HUES48 (cell line): ENCODE data around the gene ATP10A.

Experiments used
- H3K27ac ChIP-seq: one replicate; pipeline ENCODE4 v1.7.0; 2013; ENCODE audit warnings: low read depth, low read length, inconsistent platforms
- H3K27me3 ChIP-seq: 2 replicates; pipeline ENCODE4 v1.6.1; 2013; ENCODE audit warnings: mild to moderate bottlenecking, low read length; ENCODE audit not compliant: control insufficient read depth, insufficient read depth
- H3K36me3 ChIP-seq: 2 replicates; pipeline ENCODE4 v1.6.1; 2013; ENCODE audit warnings: low read length; ENCODE audit not compliant: control insufficient read depth, insufficient read depth
- H3K4me1 ChIP-seq: 2 replicates; pipeline ENCODE4 v1.6.1; 2013; ENCODE audit warnings: mild to moderate bottlenecking, low read length; ENCODE audit not compliant: control insufficient read depth, insufficient read depth
- H3K4me3 ChIP-seq: 2 replicates; pipeline ENCODE4 v1.5.1; 2013; ENCODE audit warnings: mild to moderate bottlenecking, low read depth, low read length
- H3K9ac ChIP-seq: 2 replicates; pipeline ENCODE4 v1.6.1; 2013; ENCODE audit warnings: mild to moderate bottlenecking, low read depth, low read length, moderate library complexity
- H3K9me3 ChIP-seq: 2 replicates; pipeline ENCODE4 v1.6.1; 2013; ENCODE audit warnings: low read length; ENCODE audit not compliant: control insufficient read depth, insufficient read depth

Gene ATP10A

GRCh38 chr15:25705433-25706115 is 157.6 kb downstream of the ATP10A start:
- Histone ChIP-seq H3K4me1 (no peaks in the 10 kb centered on the region), H3K9me3 (no peaks in the 10 kb centered on the region), H3K27ac (no peak overlapping the region), H3K9ac (no peak overlapping the region), H3K36me3 (no peaks in the 10 kb centered on the region), H3K4me3 (no peak overlapping the region), H3K27me3 (no peaks in the 10 kb centered on the region)

- H3K27me3 ChIP-seq = no peaks in the 10 kb centered on the region
- H3K36me3 ChIP-seq = no peaks in the 10 kb centered on the region
- H3K4me1 ChIP-seq = no peaks in the 10 kb centered on the region
- H3K9ac ChIP-seq = no peak overlapping the region
- no peak overlapping the region for H3K27ac ChIP-seq
- H3K4me3 ChIP-seq = no peak overlapping the region
- no peaks in the 10 kb centered on the region for H3K9me3 ChIP-seq
Observed at GRCh38 chr15:25703726-25704125, 159.4 kb downstream of the ATP10A start.

DNA sequence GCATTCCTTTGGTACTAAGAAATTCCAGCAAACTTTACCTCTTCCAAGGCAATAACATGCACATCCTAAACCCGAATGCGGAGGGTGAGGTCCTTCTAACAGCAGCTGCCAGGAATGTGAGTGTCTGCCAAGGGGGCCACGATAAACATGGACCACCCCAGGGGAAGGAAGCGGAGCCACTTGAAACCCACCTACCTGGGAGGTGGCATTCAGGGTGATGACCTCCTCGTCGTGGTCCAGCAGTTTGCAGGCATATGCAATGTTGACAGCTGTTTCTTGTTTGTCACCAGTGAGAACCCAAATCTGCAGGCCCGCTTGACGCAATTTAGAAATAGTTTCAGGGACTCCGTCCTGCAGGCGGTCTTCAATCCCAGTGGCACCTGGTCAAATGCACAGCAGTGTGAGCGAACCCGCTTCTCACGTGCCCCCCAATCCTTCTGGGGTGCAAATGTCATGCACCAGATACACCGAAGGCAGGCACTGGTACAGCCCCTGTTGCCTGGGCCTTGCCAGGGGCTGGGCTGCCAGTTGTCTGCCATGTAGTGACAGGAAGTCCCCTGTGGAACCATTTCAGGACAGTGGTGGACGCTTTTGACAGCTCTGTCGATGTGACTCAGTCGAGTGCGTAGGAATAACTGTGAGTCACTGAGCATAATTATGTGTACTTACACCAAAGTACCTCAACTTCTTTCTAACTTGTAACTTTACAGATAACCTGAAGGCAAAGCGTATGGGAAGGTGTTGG is 161.2 kb downstream of the ATP10A start:
- H3K36me3 ChIP-seq = no peaks in the 10 kb centered on the region
- H3K9me3 ChIP-seq = no peaks in the 10 kb centered on the region
- H3K4me1 ChIP-seq = peaks cover 6% of the 10 kb centered on the region
- no peak overlapping the region for H3K4me3 ChIP-seq
- H3K9ac ChIP-seq = no peak overlapping the region
- no peaks in the 10 kb centered on the region for H3K27me3 ChIP-seq
- H3K27ac ChIP-seq = no peak overlapping the region

DNA sequence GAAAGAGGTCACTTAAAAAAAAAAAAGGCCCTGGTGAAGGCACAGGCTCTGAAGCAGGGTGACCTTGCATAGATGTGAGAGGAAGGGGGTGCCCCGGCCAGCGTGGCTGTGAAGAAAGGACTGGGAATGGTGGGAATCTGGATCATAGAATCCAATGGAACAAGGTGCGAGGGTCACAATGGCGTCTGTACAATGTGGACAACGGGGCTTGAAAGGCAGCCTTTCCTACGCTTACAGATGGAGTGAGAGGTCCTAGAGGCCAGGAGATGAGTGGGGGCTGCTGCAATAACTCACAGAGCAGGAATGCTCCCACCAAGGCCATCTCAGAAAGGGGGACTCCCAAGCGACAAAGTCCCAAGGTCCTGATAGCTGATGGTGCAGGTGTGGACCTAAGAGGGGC is 162.2 kb downstream of the ATP10A start:
- H3K27ac ChIP-seq = no peak overlapping the region
- no peaks in the 10 kb centered on the region for H3K9me3 ChIP-seq
- H3K27me3 ChIP-seq = no peaks in the 10 kb centered on the region
- no peak overlapping the region for H3K9ac ChIP-seq
- H3K4me1 ChIP-seq = peaks cover 12% of the 10 kb centered on the region
- no peaks in the 10 kb centered on the region for H3K36me3 ChIP-seq
- no peak overlapping the region for H3K4me3 ChIP-seq

DNA sequence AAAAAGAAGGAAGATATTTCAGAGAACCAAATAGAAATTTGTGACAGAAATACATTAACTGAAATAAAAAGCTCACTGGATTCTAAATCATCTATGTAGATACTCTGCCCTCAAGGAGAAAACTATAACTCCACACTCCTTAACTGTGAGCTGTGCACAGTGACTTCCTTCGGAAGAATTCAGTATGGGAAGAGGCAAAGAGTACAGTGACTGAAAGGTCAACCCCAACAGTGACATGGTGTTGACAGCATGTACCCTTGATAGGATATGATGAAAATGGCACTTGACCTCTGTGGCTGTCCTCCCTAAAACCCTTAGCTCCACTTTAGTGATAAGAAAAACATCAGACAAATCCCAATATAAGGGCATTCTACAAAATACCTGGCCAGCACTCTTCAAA is 165.5 kb downstream of the ATP10A start:
- H3K4me3 ChIP-seq = no peak overlapping the region
- H3K36me3 ChIP-seq = no peaks in the 10 kb centered on the region
- no peaks in the 10 kb centered on the region for H3K9me3 ChIP-seq
- peaks cover 12% of the 10 kb centered on the region for H3K4me1 ChIP-seq
- H3K27me3 ChIP-seq = no peaks in the 10 kb centered on the region
- H3K9ac ChIP-seq = no peak overlapping the region
- no peak overlapping the region for H3K27ac ChIP-seq

DNA sequence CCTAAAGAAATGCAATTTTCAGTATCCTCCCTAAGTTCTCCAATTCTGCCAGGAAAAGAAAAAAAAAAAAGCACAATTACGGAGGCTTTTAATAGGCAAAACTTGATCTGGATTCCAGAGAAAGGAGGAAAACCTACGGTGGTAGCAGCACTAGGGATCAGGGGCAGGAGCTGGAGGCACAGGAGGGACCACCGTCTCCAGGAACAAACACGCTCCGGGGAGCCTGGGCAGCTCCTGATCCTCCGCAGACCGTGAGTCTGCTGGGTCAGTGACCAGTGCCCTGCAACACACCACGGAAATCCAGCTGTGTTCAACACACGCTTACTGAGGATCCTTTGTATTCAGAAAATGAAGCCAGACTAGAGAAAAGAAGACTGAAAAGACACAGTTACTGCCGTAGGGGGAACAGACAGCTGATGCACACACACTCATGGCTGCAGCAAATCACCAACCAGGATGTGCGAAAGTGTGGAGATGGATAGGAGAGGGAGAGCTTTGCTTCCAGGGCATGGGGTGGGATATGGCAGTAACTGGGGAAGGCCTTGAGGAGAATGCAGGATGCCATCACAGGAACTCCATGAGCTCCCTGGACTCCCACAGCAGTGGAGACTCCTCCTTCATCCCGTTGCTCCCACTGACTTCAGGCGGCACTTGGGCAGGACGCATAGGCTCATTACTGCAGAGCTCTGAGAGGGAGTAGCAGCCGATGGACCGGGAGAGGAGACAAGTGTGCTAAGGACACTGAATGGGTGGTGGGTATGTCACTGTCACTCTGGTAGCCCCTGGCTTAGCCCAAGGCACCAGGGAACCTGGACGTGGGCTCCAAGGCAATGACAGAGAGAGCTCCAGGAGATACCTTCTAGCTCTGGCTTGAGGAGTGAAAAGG is 167.0 kb downstream of the ATP10A start:
- H3K4me3 ChIP-seq = no peak overlapping the region
- H3K9ac ChIP-seq = no peak overlapping the region
- H3K4me1 ChIP-seq = peaks cover 17% of the 10 kb centered on the region
- no peak overlapping the region for H3K27ac ChIP-seq
- H3K9me3 ChIP-seq = no peaks in the 10 kb centered on the region
- no peaks in the 10 kb centered on the region for H3K27me3 ChIP-seq
- H3K36me3 ChIP-seq = no peaks in the 10 kb centered on the region

GRCh38 chr15:25694823-25695312 is 168.3 kb downstream of the ATP10A start:
- H3K4me1 ChIP-seq = peaks cover 17% of the 10 kb centered on the region
- no peaks in the 10 kb centered on the region for H3K36me3 ChIP-seq
- no peak overlapping the region for H3K27ac ChIP-seq
- no peak overlapping the region for H3K9ac ChIP-seq
- H3K9me3 ChIP-seq = no peaks in the 10 kb centered on the region
- H3K4me3 ChIP-seq = no peak overlapping the region
- no peaks in the 10 kb centered on the region for H3K27me3 ChIP-seq

- Histone ChIP-seq H3K27ac (no peak overlapping the region), H3K36me3 (no peaks in the 10 kb centered on the region), H3K9ac (no peak overlapping the region), H3K27me3 (no peaks in the 10 kb centered on the region), H3K9me3 (no peaks in the 10 kb centered on the region), H3K4me3 (no peak overlapping the region), H3K4me1 (peaks cover 17% of the 10 kb centered on the region)
Observed at GRCh38 chr15:25694239-25694584, 168.9 kb downstream of the ATP10A start.

GRCh38 chr15:25693321-25694238 is 169.5 kb downstream of the ATP10A start:
- H3K27me3 ChIP-seq = no peaks in the 10 kb centered on the region
- H3K4me3 ChIP-seq = no peak overlapping the region
- H3K4me1 ChIP-seq = peaks cover 17% of the 10 kb centered on the region
- H3K9ac ChIP-seq = no peak overlapping the region
- H3K36me3 ChIP-seq = no peaks in the 10 kb centered on the region
- no peak overlapping the region for H3K27ac ChIP-seq
- H3K9me3 ChIP-seq = no peaks in the 10 kb centered on the region
